Activated CD8-positive, alpha-beta memory T cell treated with anti-CD3 and anti-CD28 coated beads for 24 hours (primary cell): Measurements from ENCODE around the gene CDK11A.
"Not testable (repeated sequence)": the region's sequence is repeated elsewhere in the genome, so short reads cannot be mapped to it uniquely, and the experiment has no call there.

Experiments
- DNase-seq: peaks from one replicate; pipeline ENCODE4 v3.0.0-alpha.2; 2020

CDK11A gene

DNA sequence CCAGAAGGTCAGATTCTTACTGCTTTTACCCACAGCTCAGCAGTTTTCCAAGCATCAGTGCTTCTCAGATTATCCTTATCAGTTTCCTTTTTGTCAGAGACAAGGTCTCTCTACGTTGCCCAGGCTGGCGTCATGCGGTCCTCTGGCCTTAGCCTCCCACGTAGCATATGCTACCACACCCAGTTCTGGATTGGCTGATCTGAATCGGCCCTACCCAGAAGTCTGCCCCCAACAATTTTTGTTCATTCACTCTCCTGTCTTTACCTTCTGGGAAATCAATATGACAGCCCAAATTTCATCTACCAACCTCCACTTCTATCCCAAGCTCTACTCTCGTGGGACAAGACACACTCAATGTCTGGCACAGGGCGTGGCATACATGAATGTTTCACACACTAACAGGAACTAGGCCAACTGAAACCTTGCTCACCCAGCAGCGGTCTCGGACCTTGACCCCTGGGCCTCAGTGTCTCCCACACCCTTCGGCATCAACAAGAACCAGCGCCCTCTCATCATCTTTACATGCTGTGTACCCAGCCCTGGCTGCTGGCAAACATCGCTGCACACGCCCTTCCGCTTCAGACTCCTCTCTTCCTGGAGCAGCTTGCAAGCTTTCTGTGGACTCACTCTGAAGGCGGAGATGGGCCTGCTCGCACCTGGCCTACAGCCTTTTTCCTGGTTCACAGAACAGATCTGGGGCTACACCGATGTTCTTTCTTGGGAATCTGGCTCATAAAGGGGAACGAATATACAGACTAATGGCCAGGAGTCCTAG lies 8.9 kb downstream of the CDK11A start:
- DNase-seq, result peak; percentile 17

DNA sequence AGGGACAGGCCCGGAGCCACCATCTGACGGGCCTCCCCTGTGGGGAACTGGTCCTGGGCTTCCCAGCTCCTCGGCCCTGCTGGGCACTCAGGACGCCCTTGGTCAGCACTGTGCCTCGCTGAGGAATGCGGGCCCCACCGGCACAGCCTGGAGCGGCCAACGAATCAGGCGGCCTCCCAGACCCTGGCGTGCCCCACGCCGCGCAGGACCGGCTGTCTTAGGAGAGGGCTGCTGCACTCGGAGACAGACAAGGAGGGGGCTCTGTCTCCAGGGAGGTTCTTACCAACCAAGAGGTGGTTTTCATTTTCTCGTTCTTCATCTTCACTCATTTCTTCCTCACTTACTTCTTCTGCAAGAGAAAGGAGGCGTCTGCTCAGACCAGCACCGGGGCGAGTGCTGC lies 16.3 kb downstream of the CDK11A start:
- not testable (repeated sequence) for DNase-seq

DNA sequence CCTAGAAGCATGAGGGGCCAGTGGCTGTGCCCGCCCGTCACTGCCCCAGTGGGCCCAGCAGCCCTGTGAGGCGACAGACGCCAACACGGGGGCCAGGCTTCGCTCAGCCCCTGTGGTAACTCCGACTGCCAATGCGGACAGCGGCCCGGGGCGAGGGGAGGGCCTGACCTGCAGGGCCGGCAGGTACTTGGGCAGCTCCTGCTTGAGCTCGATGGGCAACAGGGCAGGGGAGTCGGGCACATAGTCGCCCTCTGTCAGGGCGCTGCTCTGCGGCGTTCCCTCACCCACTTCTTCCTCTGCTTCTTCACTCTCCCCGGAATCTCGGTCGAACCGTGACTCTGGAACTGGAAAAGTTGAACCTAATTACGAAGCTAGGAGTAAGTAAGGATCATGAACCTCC lies 16.9 kb downstream of the CDK11A start:
- not testable (repeated sequence) for DNase-seq

DNA sequence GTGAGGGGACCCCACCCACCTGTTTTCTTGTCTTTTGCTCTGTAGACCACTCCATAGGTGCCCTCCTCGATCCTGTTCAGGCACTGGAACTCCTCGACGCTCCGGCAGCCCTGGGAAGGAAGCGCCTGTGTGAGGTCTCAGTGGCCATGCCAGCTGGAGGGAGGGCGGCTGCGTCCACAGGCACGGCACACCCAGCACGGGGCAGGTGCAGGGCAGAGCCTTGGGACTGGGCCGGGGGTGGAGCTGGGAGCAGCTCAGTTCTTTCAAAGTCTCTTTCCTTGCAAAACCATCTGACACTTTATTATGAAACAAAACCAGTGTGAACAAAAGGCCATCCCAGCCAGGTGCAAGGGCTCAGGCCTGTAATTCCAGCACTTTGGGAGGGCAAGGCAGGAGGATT lies 18.5 kb downstream of the CDK11A start:
- not testable (repeated sequence) for DNase-seq

DNA sequence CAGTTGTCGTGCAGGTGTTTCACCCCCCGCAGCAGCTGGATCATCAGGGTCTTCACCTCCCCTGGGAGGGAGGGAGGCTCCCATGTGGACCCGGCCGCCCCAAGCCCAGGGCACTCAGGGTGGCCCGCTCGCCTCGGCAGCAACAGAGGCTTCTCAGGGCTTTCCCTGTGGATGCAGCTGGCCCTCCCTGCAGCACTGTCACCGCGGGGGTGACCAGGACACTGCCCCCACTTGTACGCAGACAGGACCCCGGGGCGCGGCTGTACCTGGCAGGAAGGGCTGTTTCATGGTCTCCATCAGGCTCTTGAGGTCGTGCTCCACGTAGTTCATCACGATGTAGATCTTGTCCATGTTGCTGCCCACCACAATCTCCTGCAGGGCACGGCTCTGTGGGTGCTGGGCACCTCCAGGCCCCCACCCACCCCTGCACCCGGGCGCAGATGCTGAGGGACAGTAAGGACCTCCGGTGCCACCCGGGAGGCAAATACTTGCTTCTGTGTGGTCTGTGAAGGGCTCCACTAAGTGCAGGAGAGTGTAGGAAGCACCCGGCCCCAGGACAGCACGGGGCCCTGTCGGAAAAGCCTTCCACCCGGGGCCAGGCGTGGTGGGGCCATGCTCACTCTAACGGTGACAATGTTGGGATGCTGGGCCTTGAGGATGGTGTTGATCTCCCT lies 19.7 kb downstream of the CDK11A start:
- peak; percentile 15 for DNase-seq

DNA sequence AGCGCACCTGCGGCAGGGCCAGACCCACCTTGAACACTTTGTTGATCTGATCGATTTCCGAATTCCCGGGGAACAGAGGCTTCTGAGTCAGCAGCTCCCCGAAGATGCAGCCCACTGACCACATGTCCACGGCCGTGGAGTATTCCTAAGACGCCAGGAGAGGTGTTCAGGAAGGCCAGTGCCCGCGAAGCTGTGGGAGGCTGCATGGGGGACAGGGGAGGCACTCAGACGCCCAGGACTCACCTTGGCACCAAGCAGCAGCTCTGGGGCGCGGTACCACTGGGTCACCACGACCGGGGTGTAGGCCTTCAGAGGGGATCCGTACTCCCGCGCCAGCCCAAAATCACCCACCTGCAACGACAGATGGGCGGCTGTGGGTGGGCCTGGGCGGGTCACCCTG lies 20.4 kb downstream of the CDK11A start:
- DNase-seq, result peak; percentile 50

DNA sequence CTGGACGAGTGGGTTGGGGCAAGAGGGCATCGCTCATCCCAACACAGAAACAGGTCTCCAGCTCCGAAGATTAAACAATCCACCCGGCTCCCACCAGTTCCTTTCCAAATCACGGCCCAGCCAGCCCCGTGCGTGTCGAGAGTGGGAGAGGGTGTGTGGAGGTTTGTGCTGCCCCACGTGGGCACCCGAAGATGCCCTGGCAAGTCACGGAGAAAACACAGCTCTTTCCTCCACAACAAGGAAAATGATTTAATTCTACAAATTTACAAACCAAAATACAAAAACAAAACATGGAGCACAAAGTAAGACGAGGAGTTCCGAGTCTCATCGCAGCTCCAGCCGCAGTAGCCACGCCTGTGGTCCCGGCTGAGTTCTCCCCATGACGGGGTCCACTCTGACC lies 21.7 kb downstream of the CDK11A start:
- peak; percentile 42 for DNase-seq

DNA sequence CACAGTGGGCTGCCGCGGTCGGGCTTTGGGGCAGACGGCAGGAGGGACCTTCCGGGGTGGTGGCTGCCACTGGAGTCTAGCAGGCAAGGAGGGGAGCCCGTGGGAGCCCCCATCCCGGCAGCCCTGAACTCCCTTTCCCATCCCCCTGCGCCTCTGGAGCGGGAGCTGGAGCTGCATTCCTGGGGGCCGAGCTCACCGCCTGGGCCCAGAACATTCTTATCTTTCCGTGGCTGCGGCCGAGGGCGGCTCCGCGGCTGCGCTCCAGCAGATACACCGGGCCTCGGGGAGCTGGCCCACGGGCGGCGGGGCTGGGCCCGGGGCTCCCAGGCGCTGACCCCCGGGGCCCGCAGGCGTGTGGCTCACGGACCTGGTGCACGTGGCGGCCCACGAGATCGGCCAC lies 23.6 kb downstream of the CDK11A start:
- not testable (repeated sequence) for DNase-seq

DNA sequence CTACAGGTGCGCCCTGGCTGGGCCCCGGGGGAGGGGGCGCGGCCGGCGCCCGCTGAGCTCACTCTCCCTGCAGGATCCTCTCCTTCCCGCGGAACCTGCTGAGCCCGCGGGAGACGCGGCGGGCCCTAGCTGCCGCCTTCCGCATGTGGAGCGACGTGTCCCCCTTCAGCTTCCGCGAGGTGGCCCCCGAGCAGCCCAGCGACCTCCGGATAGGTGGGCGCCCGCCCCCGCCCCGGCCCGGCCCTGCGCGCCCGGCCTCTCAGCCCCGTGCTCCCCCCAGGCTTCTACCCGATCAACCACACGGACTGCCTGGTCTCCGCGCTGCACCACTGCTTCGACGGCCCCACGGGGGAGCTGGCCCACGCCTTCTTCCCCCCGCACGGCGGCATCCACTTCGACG lies 24.1 kb downstream of the CDK11A start:
- DNase-seq, result not testable (repeated sequence)

DNA sequence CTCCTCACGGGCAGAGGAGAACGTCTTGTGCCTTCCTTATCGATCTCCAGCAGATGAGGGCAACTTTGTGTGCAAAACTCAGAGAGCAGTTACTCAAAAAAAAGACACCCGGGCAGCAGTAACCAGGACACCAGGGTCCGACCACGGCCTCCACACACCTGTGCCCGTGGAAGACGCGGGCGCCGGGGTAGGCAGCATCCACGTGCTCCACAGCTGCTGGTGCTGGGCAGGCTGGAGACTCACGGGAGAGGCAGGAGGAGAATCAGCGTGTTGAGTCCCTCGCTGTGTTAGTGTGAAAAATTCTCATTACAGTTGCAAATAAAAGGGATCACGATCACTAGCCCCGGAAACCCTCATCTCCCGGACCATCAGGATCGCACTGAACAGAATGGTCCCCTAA lies 25.1 kb downstream of the CDK11A start:
- DNase-seq, result peak; percentile 47

DNA sequence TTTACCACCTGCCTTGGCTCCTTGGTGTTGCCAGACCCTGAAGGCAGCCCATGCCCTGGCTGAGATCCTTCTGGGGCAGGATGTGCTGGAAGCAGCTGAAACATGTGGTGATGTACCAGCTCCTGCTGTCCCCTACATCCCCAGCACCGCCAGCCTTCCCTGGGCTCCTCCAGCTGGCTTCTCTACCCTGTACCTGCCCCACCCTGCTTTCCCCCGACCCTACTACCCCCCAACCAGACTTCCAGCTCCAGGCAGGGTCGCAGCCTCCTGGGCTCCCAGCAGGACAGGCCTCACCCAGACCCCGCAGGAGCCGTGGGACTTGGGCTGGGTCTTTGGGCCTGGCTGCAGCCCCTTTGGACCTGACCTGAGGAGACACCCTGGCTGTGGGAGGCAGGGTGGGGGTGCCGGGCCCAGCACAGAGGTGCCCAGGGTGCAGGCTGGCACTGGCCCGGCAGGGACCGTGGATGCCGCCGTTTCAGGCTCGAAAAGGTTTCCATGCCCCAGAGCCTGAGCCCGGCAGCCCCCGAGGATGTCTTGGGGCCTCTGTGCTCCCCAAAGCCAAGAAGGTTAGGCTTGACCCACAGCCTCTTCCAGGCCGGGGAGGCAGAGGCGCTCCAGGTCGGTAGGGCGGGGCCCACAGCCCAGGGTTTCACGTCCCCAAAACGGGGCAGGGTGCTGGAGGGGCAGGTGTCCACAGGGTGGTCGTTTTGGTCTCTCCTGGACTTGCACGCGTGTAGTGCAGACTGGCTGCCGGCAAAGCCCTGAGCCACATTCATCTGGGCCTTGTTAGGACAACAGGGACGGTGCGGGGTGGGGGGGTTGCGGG lies 26.6 kb downstream of the CDK11A start:
- DNase-seq, result not testable (repeated sequence)

DNA sequence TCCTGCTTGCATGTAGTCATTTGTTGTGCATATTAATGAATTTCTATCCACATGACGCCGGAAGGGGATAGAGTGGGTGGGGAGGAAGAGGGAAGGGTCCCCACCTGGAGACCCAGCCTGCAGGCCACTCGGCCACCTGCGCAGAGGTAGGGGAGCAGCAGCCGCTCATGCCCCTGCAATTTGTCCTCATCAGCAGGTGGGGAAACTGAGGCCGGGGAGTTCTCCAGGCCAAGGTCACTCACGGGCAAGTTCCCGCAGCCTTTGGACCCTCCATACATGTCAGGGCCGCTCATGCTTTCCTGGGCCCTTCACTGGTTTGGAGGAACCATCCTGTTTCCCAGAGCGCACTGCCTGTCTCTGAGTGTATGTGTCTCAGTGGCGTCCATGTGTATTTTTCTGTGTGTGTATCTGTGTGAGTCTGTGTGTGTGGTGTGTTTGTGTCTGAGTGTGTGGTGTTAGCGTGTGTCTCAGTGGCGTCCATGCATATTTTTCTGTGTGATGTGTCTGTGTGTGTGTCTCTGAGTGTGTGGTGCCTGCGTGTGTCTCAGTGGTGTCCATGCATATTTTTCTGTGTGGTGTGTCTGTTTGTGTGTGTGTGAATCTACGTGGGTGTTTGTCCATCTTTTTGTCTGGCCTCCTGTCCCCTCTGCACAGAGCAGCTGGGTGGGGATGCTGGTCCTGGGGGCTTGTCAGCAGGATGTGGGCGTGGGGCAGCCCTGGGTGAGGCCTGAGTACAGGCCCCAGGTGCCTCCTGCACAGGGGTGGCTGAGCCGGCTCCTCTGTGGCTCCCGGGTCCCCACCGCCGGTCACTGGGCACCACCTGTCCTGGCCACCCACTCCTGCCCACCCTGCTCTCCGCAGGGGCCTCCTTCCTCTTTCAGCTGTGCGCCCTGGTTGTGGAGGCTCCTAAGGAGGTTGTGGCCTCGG lies 27.5 kb downstream of the CDK11A start:
- not testable (repeated sequence) for DNase-seq

DNA sequence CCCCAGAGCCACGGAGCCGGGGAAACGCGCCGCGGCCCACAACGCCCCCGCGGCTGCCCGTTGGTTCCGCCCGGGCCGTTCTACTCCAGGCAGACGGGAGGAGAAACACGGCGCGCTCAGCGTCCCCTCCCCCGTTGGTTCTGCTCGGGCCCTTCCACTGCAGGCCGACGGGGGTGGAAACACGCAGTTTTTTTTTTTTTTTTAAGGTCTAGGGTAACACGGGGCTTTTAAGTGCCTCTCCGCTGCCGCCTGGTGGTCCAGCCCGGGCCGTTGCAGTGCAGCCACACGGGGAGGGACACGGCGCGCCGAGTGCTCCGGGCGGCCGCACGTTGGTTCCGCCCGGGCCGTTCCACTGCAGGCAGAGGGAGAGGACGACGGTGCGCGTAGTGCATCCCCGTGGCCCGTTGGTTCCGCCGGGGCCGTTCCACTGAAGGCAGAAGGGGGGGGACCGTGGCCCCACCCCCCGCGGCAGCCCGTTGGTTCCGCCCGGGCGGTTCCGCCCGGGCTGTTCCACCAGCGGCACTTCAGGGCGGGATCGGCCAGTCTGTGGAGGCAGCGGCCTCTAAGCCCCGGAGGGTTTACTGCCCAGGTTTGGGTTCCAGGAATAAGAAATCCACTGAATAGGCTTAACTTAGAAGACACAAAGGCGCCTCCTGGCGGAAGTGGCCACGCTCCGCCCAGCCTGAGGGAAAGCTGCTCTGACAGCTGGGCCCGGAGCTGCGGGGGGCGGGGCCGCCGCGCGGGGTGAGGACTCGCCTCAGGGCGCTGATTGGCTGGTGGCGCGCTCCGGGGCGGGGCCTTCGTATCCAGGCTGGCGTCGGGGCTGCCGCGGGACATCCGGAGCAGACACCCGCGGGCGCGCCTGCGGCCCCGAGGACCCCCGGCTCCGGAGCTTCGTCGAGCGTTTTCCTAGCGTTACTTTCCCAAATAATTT lies 31.2 kb downstream of the CDK11A start, which contains the start of gene SLC35E2B:
Gene SLC35E2B, minus strand, starts transcription at position 82 of the 934 bp plus-strand sequence. CDS start 16,096 bp downstream, outside the sequence.
- DNase-seq, result peak; percentile 99

DNA sequence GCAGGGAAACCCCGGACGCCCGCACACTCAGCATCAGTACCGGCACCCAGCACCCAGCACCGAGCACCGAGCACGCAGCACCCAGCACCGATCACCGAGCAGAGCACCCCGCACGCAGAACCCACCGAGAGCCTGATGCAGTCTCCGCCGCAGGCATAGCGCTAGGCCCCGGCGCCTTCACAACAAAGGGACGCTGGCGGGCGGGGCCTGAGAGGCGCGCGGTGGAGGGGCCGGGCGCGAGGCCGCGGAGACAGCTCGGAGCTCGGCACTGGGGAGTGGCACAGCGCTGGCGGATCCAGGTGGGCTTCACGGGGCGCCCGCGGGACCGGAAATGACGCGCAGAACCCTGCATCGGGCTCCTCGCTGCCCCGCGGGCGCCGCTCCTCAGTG lies 31.8 kb downstream of the CDK11A start:
- peak; percentile 94 for DNase-seq

DNA sequence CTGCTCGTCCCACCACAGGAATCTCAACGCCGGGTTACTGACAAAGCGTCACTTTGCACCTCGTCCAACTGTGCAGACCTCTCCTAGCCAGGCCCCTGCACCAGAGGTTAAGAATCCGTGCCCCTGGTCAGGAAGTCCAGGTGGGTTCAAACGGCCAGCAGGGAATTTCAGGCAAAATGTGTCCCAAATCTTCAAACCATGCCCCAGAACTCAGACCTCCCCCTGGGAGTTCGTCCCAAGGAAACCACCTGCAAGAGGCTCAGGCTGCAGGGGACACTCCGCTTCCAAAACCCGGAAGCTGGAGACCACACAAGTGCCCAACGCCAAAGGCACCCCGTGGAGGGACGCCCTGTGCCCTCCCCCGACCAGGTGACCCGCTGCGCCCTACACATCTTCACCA lies 32.7 kb downstream of the CDK11A start:
- DNase-seq, result not testable (repeated sequence)

DNA sequence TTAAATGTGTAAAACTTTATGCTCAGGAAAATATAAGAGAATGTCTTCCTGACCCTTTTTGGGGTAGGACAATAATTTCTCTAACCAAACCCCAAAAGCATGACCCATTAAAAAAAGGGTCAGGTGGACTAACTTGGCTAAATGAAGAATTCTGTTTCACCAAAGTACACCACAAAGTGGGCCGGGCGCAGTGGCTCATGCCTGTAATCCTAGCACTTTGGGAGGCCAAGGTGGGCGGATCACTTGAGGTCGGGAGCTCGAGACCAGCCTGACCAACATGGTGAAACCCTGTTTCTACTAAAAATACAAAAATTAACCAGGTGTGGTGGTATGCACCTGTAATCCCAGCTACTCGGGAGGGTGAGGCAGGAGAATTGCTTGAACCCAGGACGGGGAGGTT lies 34.6 kb downstream of the CDK11A start:
- DNase-seq, result not testable (repeated sequence)

DNA sequence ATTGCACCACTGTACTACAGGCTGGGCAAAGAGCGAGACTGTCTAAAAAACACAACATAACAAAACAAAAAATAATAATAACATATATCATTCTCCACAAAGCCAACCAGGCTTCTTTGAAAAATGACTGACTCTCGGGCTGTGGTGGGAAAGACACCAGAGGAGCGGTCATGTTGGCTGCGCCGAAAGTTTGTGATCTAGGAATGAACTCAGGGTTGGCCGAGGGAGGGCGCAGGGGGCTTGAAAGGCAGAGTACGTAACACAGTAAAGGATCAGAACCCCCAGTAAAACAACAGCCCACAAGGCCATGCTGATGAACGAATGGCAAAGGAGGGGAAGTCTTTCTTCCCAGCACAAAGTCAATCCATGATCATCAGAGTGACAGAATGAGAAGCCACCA lies 36.3 kb downstream of the CDK11A start:
- no peak for DNase-seq

DNA sequence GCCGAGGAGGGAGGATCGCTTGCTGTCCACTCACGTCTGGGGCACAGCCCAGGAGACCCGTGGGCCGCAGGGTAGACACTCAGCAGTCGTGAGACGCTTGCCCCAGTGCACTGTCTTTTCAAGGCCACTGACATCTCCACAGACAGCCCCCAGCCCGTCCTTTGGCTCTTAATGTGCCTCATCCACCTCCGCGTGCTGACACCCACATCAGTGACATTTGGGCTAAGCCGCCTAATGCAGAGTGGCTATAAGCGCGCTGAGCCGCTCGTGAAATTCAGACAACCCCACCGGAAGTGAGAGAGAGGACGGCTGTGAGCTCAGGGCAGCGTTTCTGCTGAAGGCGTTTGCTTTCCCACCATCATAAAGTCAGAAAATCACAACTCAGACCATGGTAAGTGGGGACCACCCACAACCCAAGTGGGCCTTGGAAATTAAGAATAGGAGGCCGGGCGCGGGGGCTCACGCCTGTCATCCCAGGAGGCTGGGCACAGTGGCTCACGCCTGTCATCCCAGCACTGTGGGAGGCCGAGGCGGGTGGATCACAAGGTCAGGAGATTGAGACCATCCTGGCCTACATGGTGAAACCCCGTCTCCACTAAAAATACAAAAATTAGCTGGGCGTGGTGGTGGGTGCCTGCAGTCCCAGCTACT lies 40.0 kb downstream of the CDK11A start:
- DNase-seq, result no peak

DNA sequence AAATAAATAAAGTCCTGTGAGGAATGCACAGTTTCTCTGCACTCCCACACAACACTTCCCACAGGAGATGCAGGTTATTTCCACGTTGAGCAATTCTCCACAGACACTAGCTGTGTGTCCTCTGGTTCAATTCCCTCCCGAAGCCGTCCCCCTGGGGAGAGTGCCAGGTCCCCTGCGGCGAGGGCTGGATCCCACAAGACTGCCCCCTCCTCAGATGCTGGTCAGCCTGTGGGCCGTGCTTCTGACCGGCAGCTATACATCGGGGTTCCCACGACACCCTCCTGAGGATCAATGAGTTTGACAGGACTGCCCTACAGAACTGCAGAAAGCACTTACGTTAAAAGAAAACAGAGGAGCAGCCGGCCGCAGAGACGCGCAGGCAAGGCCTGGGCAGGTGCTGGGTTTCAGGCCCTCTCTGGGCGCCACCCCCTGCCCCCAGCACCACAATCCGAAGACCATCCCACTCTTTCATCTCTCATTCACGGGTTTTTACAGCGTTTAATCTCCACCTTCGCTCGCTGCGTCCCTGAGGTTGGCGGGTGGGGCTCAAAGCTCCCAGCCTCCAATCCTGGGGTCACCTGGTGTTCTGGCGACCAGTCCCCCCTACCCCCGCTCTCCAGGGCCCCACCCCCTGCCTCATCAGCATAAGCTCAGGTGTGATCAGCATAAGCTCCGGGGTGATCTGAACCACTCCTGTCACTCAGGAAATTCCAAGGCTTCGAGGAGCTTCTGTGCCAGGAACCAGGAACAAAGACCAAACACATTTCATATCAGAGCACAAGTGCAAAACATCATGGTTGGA lies 40.9 kb downstream of the CDK11A start:
- DNase-seq, result no peak

DNA sequence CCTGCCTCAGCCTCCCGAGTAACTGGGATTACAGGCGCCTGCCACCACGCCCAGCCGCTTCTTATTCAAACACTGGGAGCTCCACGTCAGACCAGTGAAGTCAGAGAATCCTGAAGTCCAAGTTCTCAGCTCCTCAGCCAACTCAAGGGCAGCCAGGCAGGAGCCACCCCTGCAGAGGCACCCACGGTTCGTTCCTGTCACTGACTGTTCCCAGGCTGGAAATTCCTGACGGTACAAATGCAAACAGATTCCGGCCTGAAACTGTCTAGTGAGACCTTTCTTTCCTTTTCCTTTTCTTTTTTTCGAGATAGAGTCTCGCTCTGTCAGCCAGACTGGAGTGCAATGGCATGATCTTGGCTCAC lies 43.3 kb downstream of the CDK11A start:
- no peak for DNase-seq
